Stimulated activated CD4-positive, alpha-beta T cell treated with anti-CD3 and anti-CD28 coated beads, Interleukin-12 subunit alpha, Interleukin-12 subunit beta, amount 100 ng/mL, for 4 hours (primary cell): ENCODE measurements around the gene AS3MT.
"Not testable (repeated sequence)": the region's sequence is repeated elsewhere in the genome, so short reads cannot be mapped to it uniquely, and the experiment has no call there.

Source experiments
- DNase-seq: peaks from one replicate; pipeline ENCODE4 v3.0.0-alpha.2; 2020

Gene AS3MT

GRCh38 chr10:102923601-102924000 lies 54.3 kb downstream of the AS3MT start:
- no peak for DNase-seq

GRCh38 chr10:102926842-102927241 lies 57.6 kb downstream of the AS3MT start:
- no peak for DNase-seq

DNA sequence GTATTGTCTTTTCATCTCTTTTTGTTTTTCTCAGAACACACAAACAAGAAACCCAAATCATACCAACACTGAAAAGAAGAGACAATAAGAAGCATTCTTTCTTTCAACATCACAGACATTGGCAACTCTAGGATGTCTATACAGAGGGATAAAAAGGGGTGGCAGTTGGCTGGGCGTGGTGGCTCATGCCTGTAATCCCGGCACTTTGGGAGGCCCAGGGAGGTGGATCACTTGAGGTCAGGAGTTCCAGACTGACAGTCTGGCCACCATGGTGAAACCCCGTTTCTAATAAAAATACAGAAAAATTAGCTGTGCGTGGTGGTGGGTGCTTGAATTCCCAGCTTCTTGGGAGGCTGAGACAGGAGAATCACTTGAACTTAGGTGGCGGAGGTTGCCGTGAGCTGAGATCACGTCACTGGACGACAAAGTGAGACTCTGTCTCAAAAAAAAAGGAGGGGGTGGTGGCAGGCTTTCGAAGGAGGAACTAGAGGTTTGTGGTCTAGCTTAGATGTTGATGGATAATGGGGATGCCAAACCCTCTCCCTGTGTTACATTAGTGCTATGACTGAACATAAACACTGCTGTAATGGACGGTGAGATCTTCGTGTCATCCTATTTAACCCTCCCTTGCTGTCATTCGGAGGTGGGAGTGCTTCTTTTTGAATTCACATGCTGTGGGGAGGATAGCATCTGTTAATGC lies 58.2 kb downstream of the AS3MT start:
- no peak for DNase-seq

DNA sequence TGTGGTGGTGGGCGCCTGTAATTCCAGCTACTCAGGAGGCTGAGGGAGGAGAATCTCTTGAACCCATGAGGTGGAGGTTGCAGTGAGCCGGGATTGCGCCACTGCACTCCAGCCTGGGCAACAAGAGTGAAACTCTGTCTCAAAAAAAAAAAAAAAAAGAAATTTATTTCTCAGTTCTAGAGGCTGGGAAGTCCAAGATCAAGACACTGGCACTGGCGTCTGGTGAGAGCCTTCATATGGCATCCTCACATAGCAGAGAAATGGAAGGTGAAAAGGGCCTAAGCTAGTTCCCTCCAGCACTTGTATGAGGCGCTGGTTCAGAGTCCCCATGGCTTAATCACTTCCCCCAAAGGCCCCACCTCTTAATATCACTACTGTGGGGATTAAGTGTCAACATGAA lies 59.2 kb downstream of the AS3MT start:
- DNase-seq = not testable (repeated sequence)

DNA sequence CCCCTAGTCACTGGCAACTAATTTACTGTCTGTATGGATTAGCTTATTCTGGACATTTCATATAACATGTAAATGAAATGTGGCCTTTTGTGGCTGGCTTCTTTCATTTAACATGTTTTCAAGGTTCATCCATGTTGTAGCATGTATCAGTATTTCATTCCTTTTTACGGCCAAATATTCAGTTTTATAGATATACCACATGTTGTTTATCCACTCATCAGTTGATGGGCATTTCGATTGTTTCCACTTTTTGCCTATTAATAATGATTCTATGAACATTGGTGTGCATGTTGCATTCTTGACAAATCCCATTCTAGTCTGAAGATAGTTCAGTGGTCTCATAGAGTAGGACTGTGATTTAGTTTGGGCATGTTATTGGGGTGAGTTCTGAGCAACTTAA lies 61.5 kb downstream of the AS3MT start:
- DNase-seq = no peak

DNA sequence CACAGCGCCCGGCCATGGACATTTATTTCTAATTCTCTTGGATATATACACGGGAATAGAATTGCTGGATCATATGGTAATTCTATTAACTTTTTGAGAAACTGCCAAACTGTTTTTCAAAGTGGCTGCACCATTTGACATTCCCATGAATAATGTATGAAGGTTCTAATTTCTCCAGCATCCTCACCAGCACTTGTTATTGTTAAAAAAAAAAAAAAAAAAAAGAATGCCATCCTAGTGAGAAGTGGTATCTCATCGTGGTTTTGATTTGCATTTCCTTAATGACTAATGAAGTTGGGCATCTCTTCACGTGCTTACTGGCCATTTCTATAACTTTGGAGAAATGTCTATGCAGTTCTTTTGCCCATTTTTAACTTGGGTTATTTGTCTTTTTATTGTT lies 62.4 kb downstream of the AS3MT start:
- DNase-seq = no peak

DNA sequence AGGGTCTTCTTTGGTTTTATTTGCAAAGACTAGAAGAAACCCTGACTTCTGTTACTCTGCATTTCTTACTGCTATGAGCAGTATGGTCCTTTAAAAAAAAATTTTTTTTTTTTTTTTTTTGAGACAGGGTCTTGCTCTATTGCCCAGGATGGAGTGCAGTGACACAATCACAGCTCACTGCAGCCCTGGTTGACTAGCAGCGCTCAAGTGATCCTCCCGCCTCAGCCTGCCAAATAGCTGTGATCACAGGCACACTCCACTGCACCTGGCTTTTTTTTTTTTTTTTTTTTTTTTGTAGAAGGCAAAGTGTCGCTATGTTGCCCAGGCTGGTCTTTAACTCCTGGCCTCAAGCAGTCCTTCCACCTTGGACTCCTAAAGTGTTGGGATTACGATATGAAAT lies 66.2 kb downstream of the AS3MT start:
- no peak for DNase-seq

GRCh38 chr10:102935939-102936605 lies 66.8 kb downstream of the AS3MT start:
- no peak for DNase-seq

- no peak for DNase-seq
Observed at GRCh38 chr10:102941401-102941800, 72.1 kb downstream of the AS3MT start.

DNA sequence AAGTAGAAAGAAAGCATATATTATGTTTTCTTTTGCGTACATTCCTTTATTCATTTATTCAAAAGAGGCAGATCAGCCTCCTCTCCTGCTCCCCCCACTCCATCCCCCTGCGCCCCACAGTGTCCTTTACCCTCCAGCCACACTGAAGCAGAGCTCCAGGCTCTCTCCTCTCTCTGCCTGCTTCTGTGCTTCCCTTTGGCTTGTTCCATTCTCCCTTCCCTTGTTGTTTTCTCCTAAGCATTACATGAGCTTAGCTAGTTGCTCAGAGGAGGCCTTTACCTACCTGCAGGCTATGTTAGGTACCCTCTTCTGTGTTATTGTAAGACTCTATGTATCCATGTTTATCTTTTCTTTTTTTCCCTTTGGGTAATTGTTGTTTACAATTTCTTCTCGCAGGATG lies 76.2 kb downstream of the AS3MT start:
- no peak for DNase-seq

DNA sequence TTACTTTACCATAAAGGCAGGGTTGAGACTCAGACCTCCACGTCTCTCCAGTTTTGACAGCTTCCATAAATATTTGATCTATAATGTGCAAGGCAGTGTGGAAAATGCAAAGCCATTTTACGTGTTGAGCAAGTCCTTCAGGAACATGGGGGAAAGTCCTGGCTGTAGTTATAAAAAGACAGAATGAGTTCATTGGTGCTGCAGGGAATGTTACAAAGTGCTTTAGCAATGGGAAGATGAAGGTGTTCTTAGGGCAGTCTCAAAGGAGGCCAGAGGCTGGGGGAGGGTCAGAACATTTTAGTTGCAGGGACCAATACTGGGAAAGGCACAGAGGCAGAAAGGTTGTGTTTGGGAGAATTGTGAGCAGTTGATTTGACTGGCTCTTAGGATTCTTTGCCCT lies 76.7 kb downstream of the AS3MT start:
- no peak for DNase-seq

DNA sequence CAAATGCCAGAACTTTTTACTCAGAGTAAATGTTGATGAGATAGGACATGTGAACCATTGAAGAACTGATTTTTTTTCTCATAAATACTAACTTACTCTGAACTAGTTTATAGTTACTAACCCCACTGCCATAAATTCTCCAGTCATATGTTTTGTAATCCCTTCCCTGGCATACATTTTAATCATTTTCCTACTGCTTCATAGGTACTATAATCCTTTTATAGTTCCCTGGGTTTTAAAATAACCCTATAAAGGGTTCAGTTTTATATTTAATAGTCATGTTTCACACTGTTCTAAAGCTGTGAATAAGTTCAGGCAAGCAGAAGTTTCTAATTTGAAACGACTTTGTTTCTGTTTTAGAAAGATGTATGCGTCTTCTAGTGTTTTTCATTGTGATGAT lies 77.7 kb downstream of the AS3MT start:
- no peak for DNase-seq

- no peak for DNase-seq
Observed at GRCh38 chr10:102948176-102948575, 78.9 kb downstream of the AS3MT start.

DNA sequence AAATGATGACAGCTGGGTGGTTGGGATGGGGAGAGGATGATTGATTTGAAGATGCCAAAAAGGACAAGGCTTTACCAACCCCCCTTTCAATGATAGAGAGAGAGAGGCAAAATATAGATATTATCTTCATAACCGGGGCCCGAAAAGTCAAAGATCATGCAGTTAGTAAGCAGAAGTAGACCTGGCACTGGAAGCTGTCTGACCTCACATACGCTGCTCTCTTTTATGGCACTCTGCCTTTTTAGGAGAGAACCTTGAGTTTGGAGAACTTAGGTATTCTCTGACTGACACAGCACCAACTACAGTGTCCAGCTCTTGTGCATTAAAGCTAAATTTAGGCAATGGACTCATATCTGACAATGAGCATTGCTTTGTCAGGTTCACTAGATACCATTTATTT lies 79.5 kb downstream of the AS3MT start:
- DNase-seq = no peak

DNA sequence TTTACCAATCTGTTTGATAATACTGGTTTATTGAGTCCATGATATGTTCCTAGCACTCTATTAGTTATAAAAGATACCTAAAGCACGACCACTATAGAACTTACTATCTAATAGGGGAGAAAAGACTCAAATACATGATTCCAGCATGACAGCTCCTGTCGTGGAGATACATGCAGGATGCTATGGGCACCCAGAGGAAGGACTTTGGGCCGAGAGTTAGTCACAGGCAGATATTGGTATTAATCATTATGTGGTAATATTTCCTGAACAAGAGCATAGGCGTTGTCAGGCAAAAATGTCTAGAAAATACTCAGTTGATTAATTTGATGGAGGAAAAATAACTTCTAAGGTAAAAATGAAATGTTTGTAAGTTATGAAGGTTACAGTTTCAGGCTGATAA lies 80.6 kb downstream of the AS3MT start:
- DNase-seq = no peak

DNA sequence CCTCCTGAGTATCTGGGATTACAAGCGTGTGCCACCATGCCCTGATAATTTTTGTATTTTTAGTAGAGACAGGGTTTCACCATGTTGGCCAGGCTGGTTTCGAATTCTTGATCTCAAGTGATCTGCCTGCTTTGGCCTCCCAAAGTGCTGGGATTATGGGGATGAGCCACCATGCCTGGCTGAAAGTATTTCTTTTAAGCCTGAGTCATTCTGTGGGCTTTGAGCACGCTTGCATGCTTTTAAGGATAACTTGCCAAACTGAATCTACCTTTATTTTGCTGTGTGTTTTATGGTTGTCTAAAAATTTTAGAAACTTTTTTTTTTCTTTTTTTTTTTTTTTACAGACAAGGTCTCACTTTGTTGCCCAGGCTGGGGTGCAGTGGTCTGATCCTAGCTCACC lies 82.0 kb downstream of the AS3MT start:
- DNase-seq = no peak
